Tibial nerve (tissue), 4 donors: Measurements from ENCODE around the gene BTBD19.

Experiments used
- EP300 ChIP-seq, 2 donors: sonication (generic); formaldehyde crosslinking; IDR thresholded peaks; one replicate each; pipeline ENCODE4 v1.6.1; 2017; ENCODE audit warnings: antibody characterized with exemption in 2 of 2, mild to moderate bottlenecking in 1 of 2
- POLR2A ChIP-seq, 2 donors: fragments of 450-650 bp; IDR thresholded peaks; one replicate each; pipeline ENCODE4 v1.6.1; 2017; ENCODE audit warnings: antibody characterized with exemption in 2 of 2, mild to moderate bottlenecking in 2 of 2, moderate library complexity in 2 of 2
- TF ChIP-seq, protein P1 (sequence below), 5 experiments: fragments of 200-600 bp in 3 of 5; fragments of 450-650 bp in 2 of 5; sonication (generic) in 3 of 5; IDR thresholded peaks; one replicate each; pipeline ENCODE4 v1.5.1; 2016 to 2019; ENCODE audit warnings: antibody characterized with exemption in 5 of 5, mild to moderate bottlenecking in 3 of 5, moderate library complexity in 2 of 5

- TF ChIP-seq, protein P1, sequence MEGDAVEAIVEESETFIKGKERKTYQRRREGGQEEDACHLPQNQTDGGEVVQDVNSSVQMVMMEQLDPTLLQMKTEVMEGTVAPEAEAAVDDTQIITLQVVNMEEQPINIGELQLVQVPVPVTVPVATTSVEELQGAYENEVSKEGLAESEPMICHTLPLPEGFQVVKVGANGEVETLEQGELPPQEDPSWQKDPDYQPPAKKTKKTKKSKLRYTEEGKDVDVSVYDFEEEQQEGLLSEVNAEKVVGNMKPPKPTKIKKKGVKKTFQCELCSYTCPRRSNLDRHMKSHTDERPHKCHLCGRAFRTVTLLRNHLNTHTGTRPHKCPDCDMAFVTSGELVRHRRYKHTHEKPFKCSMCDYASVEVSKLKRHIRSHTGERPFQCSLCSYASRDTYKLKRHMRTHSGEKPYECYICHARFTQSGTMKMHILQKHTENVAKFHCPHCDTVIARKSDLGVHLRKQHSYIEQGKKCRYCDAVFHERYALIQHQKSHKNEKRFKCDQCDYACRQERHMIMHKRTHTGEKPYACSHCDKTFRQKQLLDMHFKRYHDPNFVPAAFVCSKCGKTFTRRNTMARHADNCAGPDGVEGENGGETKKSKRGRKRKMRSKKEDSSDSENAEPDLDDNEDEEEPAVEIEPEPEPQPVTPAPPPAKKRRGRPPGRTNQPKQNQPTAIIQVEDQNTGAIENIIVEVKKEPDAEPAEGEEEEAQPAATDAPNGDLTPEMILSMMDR (IDR thresholded peaks at IDR 0.05), result no peak
- no peak for TF ChIP-seq EP300 (IDR thresholded peaks at IDR 0.05)
- TF ChIP-seq POLR2A (IDR thresholded peaks at IDR 0.05), result no peak
These were observed 22.6 kb downstream of the BTBD19 start for GRCh38 chr1:44830900-44831304.
